ENCODE measurements around the gene COLEC11. TPM values are rescaled to one million over a fixed set of nuclear protein-coding genes. Genes with fewer than 3 reads are reported as not detected.
"Not testable (repeated sequence)": the region's sequence is repeated elsewhere in the genome, so short reads cannot be mapped to it uniquely, and the experiment has no call there.

Gene COLEC11
- total and polyA plus RNA-seq, 9 donors, result 16.7 to 187 (median 59.9) TPM

GRCh38 chr2:3656762-3657721 lies 62.1 kb downstream of the COLEC11 start:
- H3K27ac ChIP-seq, result peak overlapping the region in 1 of 2 donors; percentile 8
- peaks cover 17% of the 10 kb centered on the region for H3K4me1 ChIP-seq (ENCODE audit: insufficient read depth)
- WGBS, 3 donors, result 23 to 57% (median 40%) methylated on average over 36 of the region's 36 CpGs
- TF ChIP-seq EP300 (IDR thresholded peaks at IDR 0.05), result no peak
- no peak for TF ChIP-seq POLR2A (IDR thresholded peaks at IDR 0.05)
- TF ChIP-seq CTCF (IDR thresholded peaks at IDR 0.05), result no peak
- H3K36me3 ChIP-seq, result no peaks in the 10 kb centered on the region
- intact Hi-C loops (cut with DNase I), result loop anchor here in 1 of 4 donors (10.0 kb wide), 1 partner anchor 232 kb away; no protein-coding TSS in a partner anchor
- no peak overlapping the region for H3K4me3 ChIP-seq
- DNase-seq, result peak in 4 of 5 donors; percentile 50 to 70 (median 62)
- no peaks in the 10 kb centered on the region for H3K9me3 ChIP-seq
- no peaks in the 10 kb centered on the region for H3K27me3 ChIP-seq

- Histone ChIP-seq H3K36me3 (no peaks in the 10 kb centered on the region), H3K4me3 (no peak within 1 kb of the TSS), H3K27me3 (no peaks in the 10 kb centered on the region), H3K27ac (peak within 1 kb of the TSS in 1 of 2 donors; percentile 8), H3K4me1 (ENCODE audit: insufficient read depth) (peaks cover 17% of the 10 kb centered on the region), H3K9me3 (no peaks in the 10 kb centered on the region)
- WGBS, 3 donors, result 87 to 89% (median 88%) methylated on average over 7 of the region's 7 CpGs
- no peak for DNase-seq
- intact Hi-C loops (cut with DNase I), result loop anchor here in 1 of 4 donors (10.0 kb wide), 1 partner anchor 233 kb away; no protein-coding TSS in a partner anchor
- TF ChIP-seq CTCF (IDR thresholded peaks at IDR 0.05) (no peak), EP300 (IDR thresholded peaks at IDR 0.05) (no peak), POLR2A (IDR thresholded peaks at IDR 0.05) (no peak)
Measured at GRCh38 chr2:3657881-3658280, 63.0 kb downstream of the COLEC11 start, which contains the start of gene ALLC. TSS of gene ALLC (plus strand) at chr2:3658200. CDS start at chr2:3671158, 12,958 bp downstream.

GRCh38 chr2:3659447-3660432 lies 64.8 kb downstream of the COLEC11 start:
- no peak for TF ChIP-seq CTCF (IDR thresholded peaks at IDR 0.05)
- no peak for TF ChIP-seq EP300 (IDR thresholded peaks at IDR 0.05)
- TF ChIP-seq POLR2A (IDR thresholded peaks at IDR 0.05), result no peak
- intact Hi-C loops (cut with DNase I), result loop anchor here in 1 of 4 donors (10.0 kb wide), 1 partner anchor 235 kb away; no protein-coding TSS in a partner anchor
- no peaks in the 10 kb centered on the region for H3K36me3 ChIP-seq
- no peaks in the 10 kb centered on the region for H3K9me3 ChIP-seq
- no peaks in the 10 kb centered on the region for H3K27me3 ChIP-seq
- WGBS, 3 donors, result 58 to 71% (median 67%) methylated on average over 26 of the region's 26 CpGs
- H3K4me1 ChIP-seq (ENCODE audit: insufficient read depth), result peaks cover 17% of the 10 kb centered on the region
- peak in 1 of 5 donors; percentile 29 for DNase-seq
- no peak overlapping the region for H3K27ac ChIP-seq
- H3K4me3 ChIP-seq, result no peak overlapping the region

- peaks cover 17% of the 10 kb centered on the region for H3K4me1 ChIP-seq (ENCODE audit: insufficient read depth)
- DNase-seq, result peak in 1 of 5 donors; percentile 11
- H3K9me3 ChIP-seq; H3K4me3 ChIP-seq; intact Hi-C loops (cut with DNase I); H3K27ac ChIP-seq; H3K27me3 ChIP-seq; H3K36me3 ChIP-seq: not testable (repeated sequence)
- 89 to 95% (median 95%) methylated on average over 7 of the region's 7 CpGs for WGBS, 3 donors
Measured at GRCh38 chr2:3660640-3661039, 65.7 kb downstream of the COLEC11 start.
